H1 (cell line): Measurements from ENCODE around the gene GP5. TPM values are rescaled to one million over a fixed set of nuclear protein-coding genes. Genes with fewer than 3 reads are reported as not detected.

Experiments
- CBX8 ChIP-seq: fragments of 300-800, 300-1000 bp; sonication (generic); IDR thresholded peaks from 2 replicates; pipeline ENCODE4 v1.7.1; 2016; ENCODE audit warnings: low read depth, low read length, borderline replicate concordance
- polyA plus RNA-seq, 7 experiments: library from polyadenylated mRNA; depleted of rRNA in 3 of 7; stranded (reverse) in 5 of 7; unstranded in 2 of 7; fragments of >200 nt in 5 of 7; fragments of 200-250 nt in 2 of 7; gene quantifications; 1 replicate in 5 of 7; 2 replicates in 1 of 7; 4 replicates in 1 of 7; pipeline versions ENCODE4 v1.2.1 to v1.2.3, GENCODE V29; 2011 to 2013; ENCODE audit warnings: missing spikeins in 2 of 7, mixed read lengths in 2 of 7
- total RNA-seq: library from RNA; stranded (reverse); fragmentation: NEBNext Ultra II Directional; extraction: Animal tissue kit (Norgen Biotek cat#: 25700); gene quantifications from 2 replicates; pipeline ENCODE4 v1.2.1, GENCODE V29; 2021
- TF ChIP-seq, protein P1 (sequence below): IDR thresholded peaks from 2 replicates; pipeline ENCODE4 v1.6.1; 2011; ENCODE audit warnings: low read depth, mild to moderate bottlenecking, low read length; ENCODE audit not compliant: insufficient read depth

The GP5 gene
- total and polyA plus RNA-seq, 2 of the 8 experiments (the other 6 are each of a cell fraction or from before 2014, with no cell fraction given) = 0.13 to 0.14 TPM

DNA sequence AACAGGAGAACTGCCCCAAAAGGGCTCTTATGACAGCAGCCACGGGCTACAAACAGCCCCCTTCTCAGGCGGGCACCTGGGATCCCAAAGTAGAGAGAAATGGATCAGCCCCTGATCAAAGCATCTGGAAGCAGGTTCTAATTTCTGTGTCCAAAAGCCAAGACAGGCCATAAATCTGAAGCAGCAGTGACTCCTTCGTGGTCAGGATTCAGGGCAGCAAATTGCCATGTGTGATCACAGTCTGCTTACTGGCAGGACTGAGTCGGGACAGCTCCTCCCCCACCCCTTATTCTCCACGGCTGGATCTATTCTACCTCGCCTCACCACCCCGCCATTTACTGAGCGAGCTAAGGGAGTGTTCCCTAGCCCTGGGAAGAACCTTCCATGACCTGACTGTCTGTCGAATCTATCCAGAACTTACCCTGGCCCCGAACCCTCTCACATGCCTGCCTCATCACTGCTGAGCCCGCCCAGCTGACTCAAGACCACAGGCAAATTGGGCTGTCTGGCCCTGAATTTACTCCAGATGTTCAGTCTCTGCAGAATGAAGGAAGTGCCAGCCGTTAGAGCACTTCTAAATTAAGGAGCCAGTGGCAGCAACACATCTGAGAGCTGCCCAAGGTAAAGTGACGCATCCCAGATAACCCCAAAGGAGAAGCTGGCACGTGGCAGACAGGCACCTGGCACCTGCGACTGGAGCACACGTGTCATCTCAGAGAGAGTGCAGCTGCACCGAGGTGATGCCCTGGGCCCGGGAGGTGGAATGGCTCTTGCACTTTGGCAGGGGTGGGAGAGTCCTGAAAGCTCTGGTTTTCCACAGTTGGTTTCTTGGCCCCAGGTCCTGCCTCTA, 30.8 kb downstream of the GP5 start (continued):
- TF ChIP-seq CBX8 = no peak
- TF ChIP-seq, protein P1, sequence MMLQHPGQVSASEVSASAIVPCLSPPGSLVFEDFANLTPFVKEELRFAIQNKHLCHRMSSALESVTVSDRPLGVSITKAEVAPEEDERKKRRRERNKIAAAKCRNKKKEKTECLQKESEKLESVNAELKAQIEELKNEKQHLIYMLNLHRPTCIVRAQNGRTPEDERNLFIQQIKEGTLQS = no peak
